ENCODE results near the gene PCK2. TPM values are rescaled to one million over a fixed set of nuclear protein-coding genes. Genes with fewer than 3 reads are reported as not detected.
A peak's percentile ranks its signal among the peaks of the same experiment; 100 is the strongest.

Gene PCK2
- total RNA-seq, 1 donor from 2014 or later: 22.2 TPM

DNA sequence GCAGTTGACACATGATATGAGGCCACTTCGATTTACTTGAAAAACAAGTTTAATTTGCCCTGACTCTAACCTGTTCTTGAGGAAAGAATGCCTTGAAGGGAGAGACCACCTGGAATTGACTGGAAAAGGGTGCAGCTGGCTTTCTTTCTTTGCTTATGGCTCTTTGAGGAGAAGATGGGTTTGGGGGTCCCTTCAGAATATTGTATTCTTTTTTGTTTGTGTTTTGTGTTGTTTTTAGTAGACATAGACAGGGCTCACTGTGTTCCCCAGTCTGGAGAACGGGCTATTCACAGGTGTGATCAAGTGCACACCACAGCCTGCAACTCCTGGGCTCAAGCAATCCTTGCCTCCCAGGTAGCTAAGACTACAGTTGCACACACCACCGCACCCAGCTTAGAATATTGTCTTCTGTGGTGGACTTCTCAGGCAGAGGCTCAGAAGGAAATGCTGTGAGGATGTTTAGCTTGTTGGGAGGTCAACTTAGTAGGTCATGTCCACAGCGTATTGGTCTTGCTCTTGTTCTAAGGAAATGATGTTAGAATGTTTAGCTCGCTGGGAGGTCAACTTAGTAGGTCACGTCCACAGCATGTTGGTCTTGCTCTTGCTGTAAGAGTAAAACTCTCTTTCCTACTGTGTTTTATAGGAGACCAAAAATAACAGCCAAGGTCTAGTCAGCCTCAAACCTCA is 22.2 kb downstream of the PCK2 start:
- no peaks in the 10 kb centered on the region for H3K9me3 Mint-ChIP-seq
- peaks cover 17% of the 10 kb centered on the region for H3K36me3 Mint-ChIP-seq
- peaks cover 2% of the 10 kb centered on the region for H3K27me3 Mint-ChIP-seq (ENCODE audit: low read depth)
- peak overlapping the region; percentile 99 for H3K27ac Mint-ChIP-seq
- no peak for DNase-seq (ENCODE audit: low spot score in 2 of 2, unreplicated experiment in 2 of 2)
- TF ChIP-seq, protein P1, sequence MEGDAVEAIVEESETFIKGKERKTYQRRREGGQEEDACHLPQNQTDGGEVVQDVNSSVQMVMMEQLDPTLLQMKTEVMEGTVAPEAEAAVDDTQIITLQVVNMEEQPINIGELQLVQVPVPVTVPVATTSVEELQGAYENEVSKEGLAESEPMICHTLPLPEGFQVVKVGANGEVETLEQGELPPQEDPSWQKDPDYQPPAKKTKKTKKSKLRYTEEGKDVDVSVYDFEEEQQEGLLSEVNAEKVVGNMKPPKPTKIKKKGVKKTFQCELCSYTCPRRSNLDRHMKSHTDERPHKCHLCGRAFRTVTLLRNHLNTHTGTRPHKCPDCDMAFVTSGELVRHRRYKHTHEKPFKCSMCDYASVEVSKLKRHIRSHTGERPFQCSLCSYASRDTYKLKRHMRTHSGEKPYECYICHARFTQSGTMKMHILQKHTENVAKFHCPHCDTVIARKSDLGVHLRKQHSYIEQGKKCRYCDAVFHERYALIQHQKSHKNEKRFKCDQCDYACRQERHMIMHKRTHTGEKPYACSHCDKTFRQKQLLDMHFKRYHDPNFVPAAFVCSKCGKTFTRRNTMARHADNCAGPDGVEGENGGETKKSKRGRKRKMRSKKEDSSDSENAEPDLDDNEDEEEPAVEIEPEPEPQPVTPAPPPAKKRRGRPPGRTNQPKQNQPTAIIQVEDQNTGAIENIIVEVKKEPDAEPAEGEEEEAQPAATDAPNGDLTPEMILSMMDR (IDR thresholded peaks at IDR 0.05; ENCODE audit: unreplicated experiment): no peak
- peaks cover 20% of the 10 kb centered on the region for H3K4me1 Mint-ChIP-seq
- peak overlapping the region; percentile 90 for H3K4me3 Mint-ChIP-seq

DNA sequence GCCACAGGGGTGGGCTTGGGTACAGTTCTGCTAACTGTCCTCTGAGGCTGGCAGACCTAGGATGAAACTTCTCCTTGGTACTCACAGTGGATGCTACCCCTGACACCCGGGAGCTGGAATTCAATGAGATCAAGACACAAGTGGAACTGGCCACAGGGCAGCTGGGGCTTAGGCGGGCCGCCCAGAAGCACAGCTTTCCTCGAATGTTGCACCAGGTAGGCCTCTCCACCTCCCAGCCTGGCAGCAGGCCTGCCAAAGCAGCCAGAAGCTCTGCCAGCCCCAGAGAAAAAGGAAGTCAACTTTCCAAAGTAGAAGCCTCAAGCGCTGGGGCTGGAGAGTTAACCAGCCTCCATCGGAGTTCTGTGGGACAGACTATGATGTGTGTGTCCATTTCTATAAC is 23.1 kb downstream of the PCK2 start:
- Mint-ChIP-seq H3K4me1 (peaks cover 20% of the 10 kb centered on the region), H3K27me3 (ENCODE audit: low read depth) (peaks cover 2% of the 10 kb centered on the region), H3K27ac (no peak overlapping the region), H3K36me3 (peaks cover 22% of the 10 kb centered on the region), H3K4me3 (no peak overlapping the region), H3K9me3 (no peaks in the 10 kb centered on the region)
- no peak for DNase-seq (ENCODE audit: low spot score in 2 of 2, unreplicated experiment in 2 of 2)
- TF ChIP-seq, protein P1 (IDR thresholded peaks at IDR 0.05; ENCODE audit: unreplicated experiment): no peak

DNA sequence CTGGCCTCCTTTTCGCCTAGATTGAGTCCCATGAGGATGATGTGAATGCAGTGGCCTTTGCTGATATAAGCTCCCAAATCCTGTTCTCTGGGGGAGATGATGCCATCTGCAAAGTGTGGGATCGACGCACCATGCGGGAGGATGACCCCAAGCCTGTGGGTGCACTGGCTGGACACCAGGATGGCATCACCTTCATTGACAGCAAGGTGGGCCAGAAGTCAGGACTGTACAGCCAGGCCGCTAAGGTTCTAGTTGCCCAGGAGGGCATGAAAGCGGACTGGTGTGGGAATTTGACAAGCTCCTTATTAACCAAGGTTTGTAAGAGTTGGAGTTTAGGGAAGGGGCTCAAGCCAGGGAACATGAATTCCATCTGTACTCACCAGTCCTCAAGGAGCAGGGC is 25.6 kb downstream of the PCK2 start:
- peaks cover 32% of the 10 kb centered on the region for H3K36me3 Mint-ChIP-seq
- peaks cover 2% of the 10 kb centered on the region for H3K27me3 Mint-ChIP-seq (ENCODE audit: low read depth)
- H3K4me1 Mint-ChIP-seq: peaks cover 18% of the 10 kb centered on the region
- no peak overlapping the region for H3K4me3 Mint-ChIP-seq
- TF ChIP-seq, protein P1 (IDR thresholded peaks at IDR 0.05; ENCODE audit: unreplicated experiment): no peak
- no peak for DNase-seq (ENCODE audit: low spot score in 2 of 2, unreplicated experiment in 2 of 2)
- H3K9me3 Mint-ChIP-seq: no peaks in the 10 kb centered on the region
- H3K27ac Mint-ChIP-seq: no peak overlapping the region

DNA sequence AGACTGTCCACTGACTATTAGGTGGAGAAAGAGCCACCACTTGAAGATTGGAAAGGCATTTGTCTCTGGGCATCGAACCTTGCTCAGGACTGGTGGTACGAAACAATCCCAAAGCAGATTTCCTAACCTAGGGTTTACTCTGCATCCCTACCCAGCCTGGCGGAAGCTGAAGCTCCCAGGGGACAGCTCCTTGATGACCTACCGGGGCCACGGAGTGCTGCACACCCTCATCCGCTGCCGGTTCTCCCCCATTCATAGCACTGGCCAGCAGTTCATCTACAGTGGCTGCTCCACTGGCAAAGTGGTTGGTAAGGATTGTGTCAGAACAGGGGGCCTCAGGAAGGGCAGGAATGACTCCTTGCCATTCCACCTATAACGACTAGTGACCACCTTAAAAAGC is 27.1 kb downstream of the PCK2 start:
- Mint-ChIP-seq H3K27me3 (ENCODE audit: low read depth) (no peaks in the 10 kb centered on the region), H3K4me1 (peaks cover 7% of the 10 kb centered on the region), H3K4me3 (no peak overlapping the region), H3K36me3 (peaks cover 35% of the 10 kb centered on the region), H3K9me3 (no peaks in the 10 kb centered on the region), H3K27ac (no peak overlapping the region)
- TF ChIP-seq, protein P1 (IDR thresholded peaks at IDR 0.05; ENCODE audit: unreplicated experiment): no peak
- no peak for DNase-seq (ENCODE audit: low spot score in 2 of 2, unreplicated experiment in 2 of 2)

DNA sequence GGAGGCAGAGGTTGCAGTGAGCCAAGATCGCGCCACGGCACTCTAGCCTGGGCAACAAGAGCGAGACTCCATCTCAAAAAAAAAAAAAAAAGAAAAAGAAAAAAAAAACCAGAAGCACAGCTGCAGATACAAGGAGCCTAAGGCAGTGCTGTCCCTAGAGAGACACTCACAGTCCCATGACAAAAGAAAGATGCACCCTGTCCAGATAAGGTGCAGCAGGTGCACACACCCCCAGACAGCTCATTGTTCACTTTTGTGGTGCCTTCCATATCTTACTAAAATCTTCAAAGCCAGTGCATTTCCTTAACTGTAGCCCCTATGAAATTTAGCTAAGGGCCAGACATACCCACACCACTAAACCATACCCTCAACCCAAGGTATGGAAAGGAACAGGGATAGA is 28.3 kb downstream of the PCK2 start:
- no peaks in the 10 kb centered on the region for H3K4me1 Mint-ChIP-seq
- no peak for DNase-seq (ENCODE audit: low spot score in 2 of 2, unreplicated experiment in 2 of 2)
- no peak overlapping the region for H3K27ac Mint-ChIP-seq
- H3K36me3 Mint-ChIP-seq: peaks cover 35% of the 10 kb centered on the region
- no peaks in the 10 kb centered on the region for H3K9me3 Mint-ChIP-seq
- TF ChIP-seq, protein P1 (IDR thresholded peaks at IDR 0.05; ENCODE audit: unreplicated experiment): no peak
- H3K27me3 Mint-ChIP-seq (ENCODE audit: low read depth): no peaks in the 10 kb centered on the region
- H3K4me3 Mint-ChIP-seq: no peak overlapping the region

Data from mesothelial cell of epicardium (in vitro differentiated cells).